Calu3 (cell line): Measurements from ENCODE around the gene GLI3. TPM values are rescaled to one million over a fixed set of nuclear protein-coding genes. Genes with fewer than 3 reads are reported as not detected.

ENCODE experiments used
- BruUV-seq: library from RNA; stranded (reverse); fragments of 400-500 nt; replicated peaks from 2 replicates; lab custom pipeline; 2021; lab: Mats Ljungman, UMichigan
- CTCF ChIA-PET: fragments of 300-600 bp; sonication (Branson Sonifier 250); formaldehyde crosslinking; loops from one replicate; lab custom pipeline; 2022; ENCODE audit warnings: antibody characterized with exemption; lab: Charles Lee
- DNase-seq: peaks from one replicate; pipeline ENCODE4 v3.0.0; 2022
- H3K27ac Mint-ChIP-seq: one replicate; pipeline ENCODE4 v1.8.0; 2022; ENCODE audit warnings: mixed read lengths; ENCODE audit not compliant: unreplicated experiment
- H3K27me3 Mint-ChIP-seq: one replicate; pipeline ENCODE4 v1.8.0; 2022; ENCODE audit warnings: mixed read lengths; ENCODE audit not compliant: unreplicated experiment
- H3K36me3 Mint-ChIP-seq: one replicate; pipeline ENCODE4 v1.8.0; 2022; ENCODE audit warnings: mild to moderate bottlenecking, moderate library complexity, mixed read lengths; ENCODE audit not compliant: insufficient read depth, unreplicated experiment
- H3K4me1 Mint-ChIP-seq: one replicate; pipeline ENCODE4 v1.8.0; 2022; ENCODE audit warnings: mild to moderate bottlenecking, low read depth, mixed read lengths; ENCODE audit not compliant: unreplicated experiment
- H3K4me3 Mint-ChIP-seq: one replicate; pipeline ENCODE4 v1.8.0; 2022; ENCODE audit warnings: mild to moderate bottlenecking, low read depth, moderate library complexity, mixed read lengths; ENCODE audit not compliant: unreplicated experiment
- H3K9me3 Mint-ChIP-seq: one replicate; pipeline ENCODE4 v1.8.0; 2022; ENCODE audit warnings: low read depth, mixed read lengths; ENCODE audit not compliant: unreplicated experiment
- intact Hi-C: fragments of 100-400 bp; cut with micrococcal nuclease; formaldehyde crosslinking; loops from one replicate; pipeline ENCODE4 v1.10.0; 2022; ENCODE audit not compliant: unreplicated experiment
- total RNA-seq: library from RNA; stranded (reverse); gene quantifications from 2 replicates; pipeline ENCODE4 v1.2.3, GENCODE V29; 2022
- TF ChIP-seq, protein P1 (sequence below): fragments of 200-600 bp; IDR thresholded peaks from one replicate; pipeline ENCODE4 v1.8.0; 2022; ENCODE audit warnings: antibody characterized with exemption; ENCODE audit not compliant: unreplicated experiment

Gene GLI3
- total RNA-seq, 1 experiment from 2014 or later = not detected

DNA sequence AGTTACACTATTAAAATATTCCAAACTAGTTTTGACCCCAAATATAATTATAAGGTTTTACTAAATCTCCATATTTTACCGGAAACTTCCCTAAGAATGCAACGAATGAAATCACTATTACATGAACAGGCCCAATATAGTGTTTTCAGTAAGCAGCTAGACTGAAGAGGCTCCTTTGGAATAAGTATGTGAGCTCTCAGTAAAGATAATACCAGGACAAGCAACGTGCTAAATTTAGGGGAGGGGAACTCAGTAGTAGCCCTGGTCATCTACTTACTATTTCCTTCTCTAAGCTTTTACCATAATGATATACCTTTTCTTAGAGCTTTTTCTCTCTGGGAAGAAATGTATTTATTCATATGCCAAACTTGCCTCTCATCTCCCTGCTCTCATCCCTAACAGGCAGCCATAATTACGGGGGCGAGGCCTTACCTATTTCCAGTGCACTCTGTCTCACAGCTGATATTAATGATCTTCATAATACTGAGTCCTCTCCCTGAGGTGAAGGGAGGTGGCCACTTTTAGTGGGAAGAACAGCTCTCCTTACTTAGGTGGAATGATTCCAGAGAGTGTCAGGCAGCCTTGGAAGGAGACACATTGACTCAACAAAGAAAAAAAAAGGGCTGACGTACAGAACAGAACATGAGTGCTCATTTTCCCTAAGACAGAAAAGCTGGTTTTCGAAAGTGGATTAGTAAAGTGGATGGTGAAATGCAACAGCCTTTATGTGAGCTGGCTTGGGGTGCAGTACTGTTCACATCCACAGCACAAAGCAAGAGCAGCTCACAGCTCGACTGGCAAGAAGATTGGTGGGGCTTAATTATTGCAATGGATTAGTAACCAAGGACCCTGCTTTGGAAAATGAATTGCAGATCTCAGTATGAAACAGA lies 165.4 kb downstream of the GLI3 start:
- Mint-ChIP-seq H3K36me3 (no peaks in the 10 kb centered on the region), H3K4me3 (no peak overlapping the region), H3K4me1 (no peaks in the 10 kb centered on the region), H3K27me3 (no peaks in the 10 kb centered on the region), H3K9me3 (peaks cover 2% of the 10 kb centered on the region), H3K27ac (no peak overlapping the region)
- BruUV-seq = no TSS peak
- intact Hi-C loops = no loop called here
- DNase-seq = no peak
- TF ChIP-seq, protein P1, sequence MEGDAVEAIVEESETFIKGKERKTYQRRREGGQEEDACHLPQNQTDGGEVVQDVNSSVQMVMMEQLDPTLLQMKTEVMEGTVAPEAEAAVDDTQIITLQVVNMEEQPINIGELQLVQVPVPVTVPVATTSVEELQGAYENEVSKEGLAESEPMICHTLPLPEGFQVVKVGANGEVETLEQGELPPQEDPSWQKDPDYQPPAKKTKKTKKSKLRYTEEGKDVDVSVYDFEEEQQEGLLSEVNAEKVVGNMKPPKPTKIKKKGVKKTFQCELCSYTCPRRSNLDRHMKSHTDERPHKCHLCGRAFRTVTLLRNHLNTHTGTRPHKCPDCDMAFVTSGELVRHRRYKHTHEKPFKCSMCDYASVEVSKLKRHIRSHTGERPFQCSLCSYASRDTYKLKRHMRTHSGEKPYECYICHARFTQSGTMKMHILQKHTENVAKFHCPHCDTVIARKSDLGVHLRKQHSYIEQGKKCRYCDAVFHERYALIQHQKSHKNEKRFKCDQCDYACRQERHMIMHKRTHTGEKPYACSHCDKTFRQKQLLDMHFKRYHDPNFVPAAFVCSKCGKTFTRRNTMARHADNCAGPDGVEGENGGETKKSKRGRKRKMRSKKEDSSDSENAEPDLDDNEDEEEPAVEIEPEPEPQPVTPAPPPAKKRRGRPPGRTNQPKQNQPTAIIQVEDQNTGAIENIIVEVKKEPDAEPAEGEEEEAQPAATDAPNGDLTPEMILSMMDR = no peak
- CTCF ChIA-PET = no interaction called here

- no peaks in the 10 kb centered on the region for H3K36me3 Mint-ChIP-seq
- no peak overlapping the region for H3K4me3 Mint-ChIP-seq
- no peak overlapping the region for H3K27ac Mint-ChIP-seq
- CTCF ChIA-PET = no interaction called here
- no TSS peak for BruUV-seq
- H3K9me3 Mint-ChIP-seq = peaks cover 3% of the 10 kb centered on the region
- DNase-seq = no peak
- TF ChIP-seq, protein P1 = no peak
- intact Hi-C loops = no loop called here
- no peaks in the 10 kb centered on the region for H3K27me3 Mint-ChIP-seq
- H3K4me1 Mint-ChIP-seq = no peaks in the 10 kb centered on the region
These were observed 166.9 kb downstream of the GLI3 start for GRCh38 chr7:42070068-42070467.

GRCh38 chr7:42069590-42069989 lies 167.4 kb downstream of the GLI3 start:
- TF ChIP-seq, protein P1 = no peak
- H3K4me3 Mint-ChIP-seq = no peak overlapping the region
- no peak overlapping the region for H3K27ac Mint-ChIP-seq
- no peaks in the 10 kb centered on the region for H3K27me3 Mint-ChIP-seq
- peaks cover 3% of the 10 kb centered on the region for H3K9me3 Mint-ChIP-seq
- intact Hi-C loops = no loop called here
- no peak for DNase-seq
- H3K36me3 Mint-ChIP-seq = no peaks in the 10 kb centered on the region
- H3K4me1 Mint-ChIP-seq = no peaks in the 10 kb centered on the region
- no TSS peak for BruUV-seq
- CTCF ChIA-PET = no interaction called here

DNA sequence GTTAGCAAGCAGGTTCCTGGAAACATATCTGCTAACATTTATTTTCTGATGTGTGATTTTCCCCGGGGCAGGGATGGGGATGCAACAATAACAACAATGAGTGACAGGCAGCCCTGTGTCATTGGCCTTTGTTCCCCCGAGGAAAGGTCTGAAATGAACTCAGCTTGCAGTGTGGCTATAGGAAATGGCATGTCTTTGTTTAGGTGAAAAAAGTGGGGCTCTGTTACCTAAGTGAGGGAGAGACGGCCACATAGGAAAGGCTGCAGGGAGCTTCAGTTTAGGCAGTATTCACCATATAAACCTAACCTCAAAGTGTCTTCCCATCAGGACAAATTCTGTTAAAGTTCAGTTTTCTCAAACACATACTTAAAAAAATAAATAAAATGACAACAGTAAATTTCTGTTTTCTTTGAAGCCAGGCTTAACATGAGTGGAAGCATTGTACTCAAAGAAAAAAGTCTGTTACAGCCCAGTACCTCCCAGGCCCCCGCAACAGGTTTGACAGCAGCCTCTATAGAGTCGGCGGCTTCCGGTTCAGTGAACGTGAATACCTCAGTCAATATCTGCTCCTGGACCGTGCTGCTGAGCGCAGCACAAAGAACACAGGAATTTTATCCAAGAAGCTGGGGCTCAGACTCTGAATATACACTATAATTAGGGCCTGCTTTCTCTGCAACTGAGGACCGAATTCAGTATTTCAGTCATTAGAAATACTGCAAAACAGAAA lies 168.3 kb downstream of the GLI3 start:
- H3K36me3 Mint-ChIP-seq = no peaks in the 10 kb centered on the region
- intact Hi-C loops = no loop called here
- TF ChIP-seq, protein P1 = no peak
- no peak overlapping the region for H3K4me3 Mint-ChIP-seq
- H3K4me1 Mint-ChIP-seq = no peaks in the 10 kb centered on the region
- no peaks in the 10 kb centered on the region for H3K27me3 Mint-ChIP-seq
- CTCF ChIA-PET = no interaction called here
- no peak for DNase-seq
- H3K9me3 Mint-ChIP-seq = peaks cover 3% of the 10 kb centered on the region
- no TSS peak for BruUV-seq
- H3K27ac Mint-ChIP-seq = no peak overlapping the region
